Measurements from ENCODE around the gene TMEM91. TPM values are rescaled to one million over a fixed set of nuclear protein-coding genes. Genes with fewer than 3 reads are reported as not detected.

TMEM91 gene
- total RNA-seq, 2 donors from 2014 or later = 5.7 to 16.5 TPM

- no peaks in the 10 kb centered on the region for H3K27me3 ChIP-seq (ENCODE audit: control insufficient read depth, insufficient read depth, low read length, poor library complexity, severe bottlenecking)
- no peaks in the 10 kb centered on the region for H3K36me3 ChIP-seq (ENCODE audit: control insufficient read depth, insufficient read depth, low read length)
- no peak for DNase-seq
- H3K4me3 ChIP-seq (ENCODE audit: low read length) = no peak overlapping the region
- Mint-ChIP-seq H3K27me3 (ENCODE audit: insufficient read depth) (no peaks in the 10 kb centered on the region), H3K9me3 (no peaks in the 10 kb centered on the region), H3K27ac (no peak overlapping the region), H3K36me3 (ENCODE audit: low read depth) (peaks cover 4% of the 10 kb centered on the region), H3K4me3 (no peak overlapping the region), H3K4me1 (peaks cover 11% of the 10 kb centered on the region)
- H3K9ac ChIP-seq (ENCODE audit: extremely low read depth, low read length, poor library complexity, severe bottlenecking) = no peak overlapping the region
- no peaks in the 10 kb centered on the region for H3K9me3 ChIP-seq (ENCODE audit: control insufficient read depth, low read length)
- peaks cover 2% of the 10 kb centered on the region for H3K4me1 ChIP-seq (ENCODE audit: control insufficient read depth, insufficient read depth, low read length)
- H3K27ac ChIP-seq (ENCODE audit: low read depth, low read length) = no peak overlapping the region
- no peak for TF ChIP-seq CTCF (conservative IDR thresholded peaks at IDR 0.05)
- WGBS, 2 experiments (ENCODE audit: insufficient coverage in 1 of 2, insufficient read length in 1 of 2) = 96% methylated on average over 2 of the region's 2 CpGs
Measured at GRCh38 chr19:41399525-41399924, 23.2 kb downstream of the TMEM91 start.

- H3K27ac ChIP-seq (ENCODE audit: low read depth, low read length) = no peak overlapping the region
- H3K4me3 Mint-ChIP-seq = no peak overlapping the region
- no peak overlapping the region for H3K9ac ChIP-seq (ENCODE audit: extremely low read depth, low read length, poor library complexity, severe bottlenecking)
- TF ChIP-seq CTCF (conservative IDR thresholded peaks at IDR 0.05) = no peak
- no peak overlapping the region for H3K4me3 ChIP-seq (ENCODE audit: low read length)
- H3K4me1 Mint-ChIP-seq = peaks cover 8% of the 10 kb centered on the region
- no peak for DNase-seq
- H3K27ac Mint-ChIP-seq = no peak overlapping the region
- no peaks in the 10 kb centered on the region for H3K27me3 Mint-ChIP-seq (ENCODE audit: insufficient read depth)
- H3K9me3 ChIP-seq (ENCODE audit: control insufficient read depth, low read length) = no peaks in the 10 kb centered on the region
- H3K4me1 ChIP-seq (ENCODE audit: control insufficient read depth, insufficient read depth, low read length) = peaks cover 2% of the 10 kb centered on the region
- H3K9me3 Mint-ChIP-seq = no peaks in the 10 kb centered on the region
- no peaks in the 10 kb centered on the region for H3K36me3 ChIP-seq (ENCODE audit: control insufficient read depth, insufficient read depth, low read length)
- H3K36me3 Mint-ChIP-seq (ENCODE audit: low read depth) = peaks cover 4% of the 10 kb centered on the region
- H3K27me3 ChIP-seq (ENCODE audit: control insufficient read depth, insufficient read depth, low read length, poor library complexity, severe bottlenecking) = no peaks in the 10 kb centered on the region
- WGBS, 2 experiments (ENCODE audit: insufficient coverage in 1 of 2, insufficient read length in 1 of 2) = 95 to 97% methylated on average over 2 to 4 of the region's 4 CpGs
Measured at GRCh38 chr19:41401483-41401882, 25.1 kb downstream of the TMEM91 start.

GRCh38 chr19:41402010-41402409 lies 25.7 kb downstream of the TMEM91 start:
- Mint-ChIP-seq H3K36me3 (ENCODE audit: low read depth) (peaks cover 4% of the 10 kb centered on the region), H3K27ac (no peak overlapping the region), H3K9me3 (no peaks in the 10 kb centered on the region), H3K4me3 (no peak overlapping the region), H3K27me3 (ENCODE audit: insufficient read depth) (no peaks in the 10 kb centered on the region), H3K4me1 (peaks cover 9% of the 10 kb centered on the region)
- H3K27me3 ChIP-seq (ENCODE audit: control insufficient read depth, insufficient read depth, low read length, poor library complexity, severe bottlenecking) = no peaks in the 10 kb centered on the region
- no peak for DNase-seq
- WGBS, 2 experiments (ENCODE audit: insufficient coverage in 1 of 2, insufficient read length in 1 of 2) = 88 to 95% methylated on average over 1 to 3 of the region's 3 CpGs
- H3K27ac ChIP-seq (ENCODE audit: low read depth, low read length) = no peak overlapping the region
- peaks cover 2% of the 10 kb centered on the region for H3K4me1 ChIP-seq (ENCODE audit: control insufficient read depth, insufficient read depth, low read length)
- no peaks in the 10 kb centered on the region for H3K36me3 ChIP-seq (ENCODE audit: control insufficient read depth, insufficient read depth, low read length)
- no peak overlapping the region for H3K4me3 ChIP-seq (ENCODE audit: low read length)
- H3K9me3 ChIP-seq (ENCODE audit: control insufficient read depth, low read length) = no peaks in the 10 kb centered on the region
- no peak for TF ChIP-seq CTCF (conservative IDR thresholded peaks at IDR 0.05)
- no peak overlapping the region for H3K9ac ChIP-seq (ENCODE audit: extremely low read depth, low read length, poor library complexity, severe bottlenecking)

Data from endodermal cell (in vitro differentiated cells).